HL-60 (cell line): Measurements from ENCODE around the gene FRAS1.

Experiments
- DNase-seq, 2 experiments: peaks; one replicate each; pipeline ENCODE4 v3.0.0-alpha.2; 2010 to 2020; ENCODE audit warnings: low read depth in 1 of 2, low spot score in 1 of 2
- H3K27ac ChIP-seq: fragments of 250-450 bp; sonication (Bioruptor Pico); replicated peaks from 2 replicates; pipeline ENCODE4 v1.5.1; 2020; ENCODE audit warnings: mild to moderate bottlenecking, moderate library complexity
- H3K27me3 ChIP-seq: fragments of 250-450 bp; sonication (Bioruptor Pico); 2 replicates; pipeline ENCODE4 v1.5.1; 2021; ENCODE audit warnings: mild to moderate bottlenecking, moderate library complexity; ENCODE audit not compliant: insufficient read depth, poor library complexity, severe bottlenecking
- H3K4me3 ChIP-seq: replicated peaks from 2 replicates; pipeline ENCODE4 v1.5.1; 2011; ENCODE audit warnings: mild to moderate bottlenecking, control low read depth, low read length; ENCODE audit not compliant: insufficient read depth
- GABPA ChIP-seq: IDR thresholded peaks from 2 replicates; pipeline ENCODE4 v1.6.1; 2012; ENCODE audit warnings: low read depth
- POLR2AphosphoS5 ChIP-seq: IDR thresholded peaks from 2 replicates; pipeline ENCODE4 v1.6.1; 2012; ENCODE audit warnings: low read depth
- SPI1 ChIP-seq: IDR thresholded peaks from 2 replicates; pipeline ENCODE4 v1.6.1; 2012; ENCODE audit warnings: low read depth, mild to moderate bottlenecking, borderline replicate concordance
- TF ChIP-seq, protein P1 (sequence below): IDR thresholded peaks from 2 replicates; pipeline ENCODE4 v1.6.1; 2012; ENCODE audit warnings: low read depth; ENCODE audit not compliant: insufficient replicate concordance
- TF ChIP-seq, protein P2 (sequence below): IDR thresholded peaks from one replicate; pipeline ENCODE4 v1.5.1; 2011; ENCODE audit warnings: low read length, control low read depth, inconsistent platforms; ENCODE audit not compliant: insufficient read depth

The FRAS1 gene

DNA sequence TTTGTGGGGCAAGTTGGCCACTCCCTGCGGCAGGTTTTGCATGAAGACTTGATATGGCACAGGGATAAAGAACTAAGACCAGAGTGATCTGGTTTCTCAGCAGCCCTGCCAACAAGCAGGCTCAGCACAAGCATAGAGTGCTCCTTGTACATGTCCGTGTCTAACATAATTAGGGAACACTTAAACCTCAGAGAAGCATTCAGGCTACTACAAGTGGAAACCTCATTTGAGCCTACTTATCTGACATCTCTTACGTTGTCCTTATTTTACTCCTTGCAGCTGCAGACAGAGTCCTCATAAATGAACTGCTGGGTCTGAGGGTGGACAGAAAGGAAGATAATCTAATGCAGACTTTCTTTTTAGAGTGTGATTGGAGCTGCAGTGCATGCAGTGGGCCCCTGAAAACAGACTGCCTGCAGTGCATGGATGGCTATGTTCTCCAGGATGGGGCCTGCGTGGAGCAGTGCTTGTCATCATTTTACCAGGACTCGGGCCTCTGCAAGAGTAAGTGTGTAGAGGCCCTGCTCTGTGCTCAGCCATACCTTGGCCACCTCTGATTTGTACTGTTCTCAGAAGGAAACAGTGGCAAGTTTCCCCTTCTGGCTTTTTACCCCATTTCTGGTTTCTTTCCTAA, 315.3 kb downstream of the FRAS1 start:
- no peak for DNase-seq
- Histone ChIP-seq H3K4me3 (no peak overlapping the region), H3K27ac (no peak overlapping the region), H3K27me3 (no peaks in the 10 kb centered on the region)
- TF ChIP-seq, protein P1, sequence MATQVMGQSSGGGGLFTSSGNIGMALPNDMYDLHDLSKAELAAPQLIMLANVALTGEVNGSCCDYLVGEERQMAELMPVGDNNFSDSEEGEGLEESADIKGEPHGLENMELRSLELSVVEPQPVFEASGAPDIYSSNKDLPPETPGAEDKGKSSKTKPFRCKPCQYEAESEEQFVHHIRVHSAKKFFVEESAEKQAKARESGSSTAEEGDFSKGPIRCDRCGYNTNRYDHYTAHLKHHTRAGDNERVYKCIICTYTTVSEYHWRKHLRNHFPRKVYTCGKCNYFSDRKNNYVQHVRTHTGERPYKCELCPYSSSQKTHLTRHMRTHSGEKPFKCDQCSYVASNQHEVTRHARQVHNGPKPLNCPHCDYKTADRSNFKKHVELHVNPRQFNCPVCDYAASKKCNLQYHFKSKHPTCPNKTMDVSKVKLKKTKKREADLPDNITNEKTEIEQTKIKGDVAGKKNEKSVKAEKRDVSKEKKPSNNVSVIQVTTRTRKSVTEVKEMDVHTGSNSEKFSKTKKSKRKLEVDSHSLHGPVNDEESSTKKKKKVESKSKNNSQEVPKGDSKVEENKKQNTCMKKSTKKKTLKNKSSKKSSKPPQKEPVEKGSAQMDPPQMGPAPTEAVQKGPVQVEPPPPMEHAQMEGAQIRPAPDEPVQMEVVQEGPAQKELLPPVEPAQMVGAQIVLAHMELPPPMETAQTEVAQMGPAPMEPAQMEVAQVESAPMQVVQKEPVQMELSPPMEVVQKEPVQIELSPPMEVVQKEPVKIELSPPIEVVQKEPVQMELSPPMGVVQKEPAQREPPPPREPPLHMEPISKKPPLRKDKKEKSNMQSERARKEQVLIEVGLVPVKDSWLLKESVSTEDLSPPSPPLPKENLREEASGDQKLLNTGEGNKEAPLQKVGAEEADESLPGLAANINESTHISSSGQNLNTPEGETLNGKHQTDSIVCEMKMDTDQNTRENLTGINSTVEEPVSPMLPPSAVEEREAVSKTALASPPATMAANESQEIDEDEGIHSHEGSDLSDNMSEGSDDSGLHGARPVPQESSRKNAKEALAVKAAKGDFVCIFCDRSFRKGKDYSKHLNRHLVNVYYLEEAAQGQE: no peak
- TF ChIP-seq GABPA (no peak), SPI1 (no peak)

DNA sequence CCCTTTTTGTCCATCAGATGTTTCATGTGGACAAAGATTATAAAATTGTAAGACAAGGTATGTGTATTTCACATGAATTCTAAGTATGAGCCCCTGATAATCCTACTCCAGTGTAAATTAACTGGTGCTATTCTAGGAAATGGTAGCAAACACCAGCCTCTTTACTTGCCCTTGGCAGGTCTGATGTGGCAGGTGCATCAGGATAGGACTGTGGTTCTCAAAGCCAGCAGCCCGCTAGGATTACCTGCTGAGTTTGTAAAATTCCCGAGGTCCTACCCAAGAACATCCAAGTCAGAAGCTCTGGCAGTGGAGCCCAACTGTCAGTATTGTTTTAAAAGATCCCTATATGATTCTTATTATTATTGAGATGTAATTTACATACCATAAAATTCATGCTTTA, 320.4 kb downstream of the FRAS1 start:
- H3K27ac ChIP-seq: no peak overlapping the region
- no peak for DNase-seq
- TF ChIP-seq POLR2AphosphoS5 (no peak), GABPA (no peak), SPI1 (no peak)
- TF ChIP-seq, protein P2, sequence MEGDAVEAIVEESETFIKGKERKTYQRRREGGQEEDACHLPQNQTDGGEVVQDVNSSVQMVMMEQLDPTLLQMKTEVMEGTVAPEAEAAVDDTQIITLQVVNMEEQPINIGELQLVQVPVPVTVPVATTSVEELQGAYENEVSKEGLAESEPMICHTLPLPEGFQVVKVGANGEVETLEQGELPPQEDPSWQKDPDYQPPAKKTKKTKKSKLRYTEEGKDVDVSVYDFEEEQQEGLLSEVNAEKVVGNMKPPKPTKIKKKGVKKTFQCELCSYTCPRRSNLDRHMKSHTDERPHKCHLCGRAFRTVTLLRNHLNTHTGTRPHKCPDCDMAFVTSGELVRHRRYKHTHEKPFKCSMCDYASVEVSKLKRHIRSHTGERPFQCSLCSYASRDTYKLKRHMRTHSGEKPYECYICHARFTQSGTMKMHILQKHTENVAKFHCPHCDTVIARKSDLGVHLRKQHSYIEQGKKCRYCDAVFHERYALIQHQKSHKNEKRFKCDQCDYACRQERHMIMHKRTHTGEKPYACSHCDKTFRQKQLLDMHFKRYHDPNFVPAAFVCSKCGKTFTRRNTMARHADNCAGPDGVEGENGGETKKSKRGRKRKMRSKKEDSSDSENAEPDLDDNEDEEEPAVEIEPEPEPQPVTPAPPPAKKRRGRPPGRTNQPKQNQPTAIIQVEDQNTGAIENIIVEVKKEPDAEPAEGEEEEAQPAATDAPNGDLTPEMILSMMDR: no peak
- TF ChIP-seq, protein P1: no peak
- H3K4me3 ChIP-seq: no peak overlapping the region
- H3K27me3 ChIP-seq: no peaks in the 10 kb centered on the region

DNA sequence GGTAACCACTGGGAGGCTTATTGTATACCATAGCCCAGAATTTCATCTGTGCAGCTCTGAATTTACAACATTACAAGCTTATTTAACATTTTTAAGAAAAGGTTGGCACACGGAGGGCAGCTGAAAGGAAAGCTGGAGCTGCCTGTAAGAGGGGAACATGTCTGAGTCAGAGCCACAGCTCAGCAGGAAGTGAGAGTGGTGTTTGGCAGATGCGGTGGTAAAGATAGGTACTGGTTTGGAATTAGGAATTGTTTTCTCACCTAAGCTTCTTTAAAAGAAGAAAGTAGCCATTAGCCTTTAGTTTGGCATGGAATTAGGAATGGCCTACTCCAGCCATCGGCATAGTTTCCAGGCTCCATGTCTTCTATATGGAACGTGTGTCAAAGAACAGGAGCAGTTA, 321.9 kb downstream of the FRAS1 start:
- DNase-seq: no peak
- TF ChIP-seq, protein P1: no peak
- no peak for TF ChIP-seq SPI1
- TF ChIP-seq, protein P2: no peak
- TF ChIP-seq GABPA: no peak
- no peak for TF ChIP-seq POLR2AphosphoS5
- Histone ChIP-seq H3K27ac (no peak overlapping the region), H3K27me3 (no peaks in the 10 kb centered on the region), H3K4me3 (no peak overlapping the region)
